ENCODE measurements around the gene SLC30A3. TPM values are rescaled to one million over a fixed set of nuclear protein-coding genes. Genes with fewer than 3 reads are reported as not detected.
"Not testable (repeated sequence)": the region's sequence is repeated elsewhere in the genome, so short reads cannot be mapped to it uniquely, and the experiment has no call there.

The SLC30A3 gene, protein sequence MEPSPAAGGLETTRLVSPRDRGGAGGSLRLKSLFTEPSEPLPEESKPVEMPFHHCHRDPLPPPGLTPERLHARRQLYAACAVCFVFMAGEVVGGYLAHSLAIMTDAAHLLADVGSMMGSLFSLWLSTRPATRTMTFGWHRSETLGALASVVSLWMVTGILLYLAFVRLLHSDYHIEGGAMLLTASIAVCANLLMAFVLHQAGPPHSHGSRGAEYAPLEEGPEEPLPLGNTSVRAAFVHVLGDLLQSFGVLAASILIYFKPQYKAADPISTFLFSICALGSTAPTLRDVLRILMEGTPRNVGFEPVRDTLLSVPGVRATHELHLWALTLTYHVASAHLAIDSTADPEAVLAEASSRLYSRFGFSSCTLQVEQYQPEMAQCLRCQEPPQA
- total RNA-seq = under 1 TPM; 0.15 to 0.43 (median 0.18) TPM

DNA sequence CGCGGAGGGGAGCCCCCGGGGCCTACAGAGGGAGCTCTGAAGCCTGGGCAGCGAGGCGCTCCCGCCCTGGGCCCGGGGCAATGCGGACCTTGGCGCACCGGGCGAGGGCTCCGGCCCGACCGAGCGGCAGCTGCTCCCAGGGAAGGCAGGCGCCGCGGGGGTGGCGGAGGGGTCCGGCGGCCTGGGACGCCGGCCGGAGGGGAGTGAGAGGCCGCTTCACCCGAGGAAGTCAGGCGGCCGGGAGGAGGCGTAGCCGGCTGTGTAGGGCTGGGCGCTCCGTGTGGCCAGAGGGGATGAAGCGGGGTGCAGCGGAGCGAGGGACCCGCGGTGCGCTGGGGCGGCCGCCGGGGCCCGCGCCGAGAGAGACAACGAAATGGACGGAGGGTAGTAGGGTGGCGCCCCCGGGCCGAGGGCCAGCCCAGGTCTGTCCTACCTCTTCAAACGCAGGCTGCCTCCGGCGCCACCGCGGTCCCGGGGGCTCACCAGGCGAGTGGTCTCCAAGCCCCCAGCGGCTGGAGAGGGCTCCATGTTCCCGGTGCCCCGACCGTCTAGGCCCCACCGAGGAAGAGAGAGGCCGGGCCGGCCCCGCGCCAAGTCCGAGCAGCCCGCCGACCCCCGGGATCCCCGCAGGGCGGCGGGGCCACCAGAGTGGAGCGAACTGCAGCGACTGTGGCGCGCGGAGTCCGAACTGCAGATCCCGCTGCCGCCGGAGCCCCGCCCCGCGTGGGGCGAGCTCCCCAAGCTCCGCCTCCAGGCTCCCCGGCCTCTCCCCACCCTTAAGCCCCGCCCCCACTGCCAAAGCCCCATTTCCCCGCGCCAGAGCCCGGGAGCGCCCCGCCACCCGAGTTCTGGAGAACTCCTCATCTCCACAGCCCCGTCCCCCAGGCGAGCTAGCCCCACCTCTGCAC is at the start of gene SLC30A3:
Gene SLC30A3 (minus strand): TSS at position 669 of the 908 bp plus-strand sequence. CDS start 141 bp downstream, at position 528.
- no peaks in the 10 kb centered on the region for H3K36me3 Mint-ChIP-seq (ENCODE audit: insufficient read depth)
- peaks cover 59% of the 10 kb centered on the region for H3K27me3 Mint-ChIP-seq (ENCODE audit: low read depth)
- no peaks in the 10 kb centered on the region for H3K9me3 Mint-ChIP-seq
- H3K4me3 Mint-ChIP-seq = peak within 1 kb of the TSS; percentile 86
- peak; percentile 62 to 72 for ATAC-seq
- peaks cover 33% of the 10 kb centered on the region for H3K4me1 Mint-ChIP-seq (ENCODE audit: low read depth)
- DNase-seq = peak; percentile 70

DNA sequence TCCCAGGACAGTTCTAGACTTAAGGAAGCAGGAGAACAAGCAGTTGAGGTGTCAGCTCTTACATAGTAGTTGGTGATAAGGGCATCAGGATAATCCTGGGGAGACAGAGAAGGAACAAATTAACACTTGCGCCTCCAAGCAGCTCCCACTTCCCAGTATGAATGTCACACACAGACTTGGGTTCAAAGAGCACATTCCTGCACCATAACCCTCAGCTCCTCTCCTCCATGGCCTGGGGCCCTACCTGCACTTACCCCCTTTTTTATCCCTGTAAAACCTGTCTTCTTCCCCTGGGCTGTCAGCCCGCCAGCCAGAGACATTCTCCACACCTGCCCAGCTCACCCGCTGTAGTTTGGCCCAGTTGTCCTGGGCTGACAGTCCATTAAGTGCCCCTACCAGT is 49.3 kb upstream of the SLC30A3 start:
- ATAC-seq (no peak), DNase-seq (no peak)
- H3K9me3 Mint-ChIP-seq = no peaks in the 10 kb centered on the region
- H3K4me1 Mint-ChIP-seq (ENCODE audit: low read depth) = peaks cover 2% of the 10 kb centered on the region
- H3K36me3 Mint-ChIP-seq (ENCODE audit: insufficient read depth) = peaks cover 21% of the 10 kb centered on the region
- H3K27me3 Mint-ChIP-seq (ENCODE audit: low read depth) = peaks cover 6% of the 10 kb centered on the region
- H3K4me3 Mint-ChIP-seq = no peak overlapping the region

DNA sequence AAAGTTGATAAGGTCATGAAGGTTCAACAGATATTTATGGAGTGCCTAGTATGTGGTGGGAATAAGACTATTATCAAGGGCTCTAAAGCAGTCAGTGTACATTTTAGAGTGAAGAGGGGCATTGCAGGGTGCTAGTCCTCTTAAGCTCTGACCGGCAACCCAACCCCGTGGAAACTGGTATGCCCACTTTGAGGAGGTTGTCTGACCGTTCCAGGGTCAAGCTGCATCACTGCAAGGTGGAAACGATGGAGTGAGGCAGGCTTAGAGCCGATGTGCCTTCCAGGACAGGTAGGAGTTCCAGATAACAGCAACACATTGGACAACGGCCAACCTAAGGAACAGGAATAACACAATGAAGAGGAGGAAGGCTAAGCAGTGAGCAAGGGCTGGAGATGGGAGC is 46.8 kb upstream of the SLC30A3 start:
- Mint-ChIP-seq H3K9me3 (no peaks in the 10 kb centered on the region), H3K27me3 (ENCODE audit: low read depth) (peaks cover 24% of the 10 kb centered on the region), H3K4me3 (no peak overlapping the region), H3K4me1 (ENCODE audit: low read depth) (peaks cover 8% of the 10 kb centered on the region), H3K36me3 (ENCODE audit: insufficient read depth) (peaks cover 21% of the 10 kb centered on the region)
- no peak for ATAC-seq
- DNase-seq = no peak

DNA sequence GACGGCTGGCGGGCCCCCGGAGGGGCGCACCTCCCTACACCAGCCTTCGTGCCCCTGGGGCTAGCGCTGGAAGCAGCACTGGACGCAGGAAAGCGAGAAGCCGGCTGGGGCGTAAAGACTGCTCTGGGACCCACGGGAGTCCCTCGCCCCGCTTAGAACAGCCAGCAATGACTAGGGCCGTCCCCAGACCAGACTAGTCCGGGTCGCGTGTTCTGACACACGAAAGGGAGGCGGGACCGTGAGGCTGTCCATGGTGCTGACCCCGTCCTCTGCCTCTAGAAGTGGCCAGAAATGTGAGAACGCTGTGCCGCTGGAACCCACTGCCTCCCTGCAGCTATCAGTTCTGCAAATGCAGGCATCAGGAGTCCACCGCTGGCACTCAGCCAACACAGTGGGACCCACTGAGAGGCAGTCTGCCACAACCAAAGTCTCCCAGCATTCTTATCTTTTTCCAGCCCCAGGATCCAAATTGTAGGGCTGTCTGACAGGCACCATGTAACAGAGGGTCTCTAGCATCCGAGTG is 45.6 kb upstream of the SLC30A3 start, which contains the start of gene UCN:
Gene UCN (minus strand): TSS at position 87 of the 523 bp plus-strand sequence. CDS start 550 bp downstream, outside the sequence.
- Mint-ChIP-seq H3K4me1 (ENCODE audit: low read depth) (peaks cover 8% of the 10 kb centered on the region), H3K36me3 (ENCODE audit: insufficient read depth) (peaks cover 21% of the 10 kb centered on the region), H3K27me3 (ENCODE audit: low read depth) (peaks cover 27% of the 10 kb centered on the region), H3K9me3 (no peaks in the 10 kb centered on the region), H3K4me3 (peak within 1 kb of the TSS; percentile 61)
- no peak for ATAC-seq
- DNase-seq = no peak

DNA sequence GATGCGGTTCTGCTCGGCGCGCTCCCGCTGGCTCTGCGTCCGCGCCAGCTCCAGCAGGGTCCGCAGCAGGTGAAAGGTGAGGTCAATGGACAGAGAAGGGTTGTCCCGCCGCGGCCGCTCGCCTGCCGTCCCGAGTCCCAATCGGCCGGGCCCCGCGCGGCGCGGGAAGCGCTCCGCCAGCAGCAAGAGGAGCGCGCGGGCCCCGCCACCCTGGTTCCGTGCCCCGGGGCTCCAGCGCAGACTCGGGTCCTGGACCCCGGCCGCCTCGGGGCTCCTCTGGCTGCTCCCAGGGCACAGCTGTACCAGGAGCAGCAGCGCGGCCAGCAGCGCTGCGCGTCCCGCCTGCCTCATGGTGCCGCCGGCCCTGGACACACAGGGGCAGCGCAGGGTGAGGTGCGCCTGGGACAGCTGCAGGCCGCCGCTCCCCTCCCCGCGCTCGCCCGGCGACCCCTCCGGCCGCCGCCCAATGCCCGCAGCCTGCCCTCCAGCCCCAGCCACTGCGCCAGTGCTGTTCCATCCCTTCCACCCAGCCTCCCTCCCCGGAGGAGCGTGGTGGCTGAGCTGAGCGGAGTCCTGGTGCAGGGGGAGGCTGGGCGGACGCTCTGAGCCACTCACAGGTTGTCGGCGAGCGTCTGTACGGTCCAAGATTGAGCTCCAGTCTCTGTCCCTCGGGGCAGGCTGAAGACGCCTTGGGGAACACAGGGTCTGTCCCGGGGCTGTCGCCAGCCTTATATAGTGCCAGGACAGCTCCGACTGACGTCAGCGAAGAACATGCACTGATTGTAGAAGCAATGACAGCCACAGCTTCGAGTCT is 44.9 kb upstream of the SLC30A3 start:
- no peak for ATAC-seq
- peaks cover 21% of the 10 kb centered on the region for H3K36me3 Mint-ChIP-seq (ENCODE audit: insufficient read depth)
- H3K4me1 Mint-ChIP-seq (ENCODE audit: low read depth) = peaks cover 12% of the 10 kb centered on the region
- H3K4me3 Mint-ChIP-seq = peak overlapping the region; percentile 61
- H3K27me3 Mint-ChIP-seq (ENCODE audit: low read depth) = peaks cover 27% of the 10 kb centered on the region
- no peak for DNase-seq
- no peaks in the 10 kb centered on the region for H3K9me3 Mint-ChIP-seq

DNA sequence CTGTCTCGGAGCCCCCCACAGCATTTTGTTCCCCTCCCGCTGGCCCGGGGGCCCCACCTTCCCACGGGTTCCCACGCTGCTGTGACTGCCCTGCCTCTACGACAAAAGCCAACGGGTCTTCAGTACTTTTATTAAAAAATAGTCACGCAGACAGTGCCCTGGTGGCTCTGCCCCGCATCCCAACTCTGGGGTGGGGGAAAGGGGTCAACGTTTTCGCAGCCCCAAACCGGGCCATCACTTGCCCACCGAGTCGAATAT is 44.4 kb upstream of the SLC30A3 start:
- H3K4me3 Mint-ChIP-seq = peak overlapping the region; percentile 61
- peaks cover 27% of the 10 kb centered on the region for H3K27me3 Mint-ChIP-seq (ENCODE audit: low read depth)
- ATAC-seq (no peak), DNase-seq (no peak)
- peaks cover 13% of the 10 kb centered on the region for H3K4me1 Mint-ChIP-seq (ENCODE audit: low read depth)
- H3K9me3 Mint-ChIP-seq = no peaks in the 10 kb centered on the region
- H3K36me3 Mint-ChIP-seq (ENCODE audit: insufficient read depth) = peaks cover 21% of the 10 kb centered on the region

DNA sequence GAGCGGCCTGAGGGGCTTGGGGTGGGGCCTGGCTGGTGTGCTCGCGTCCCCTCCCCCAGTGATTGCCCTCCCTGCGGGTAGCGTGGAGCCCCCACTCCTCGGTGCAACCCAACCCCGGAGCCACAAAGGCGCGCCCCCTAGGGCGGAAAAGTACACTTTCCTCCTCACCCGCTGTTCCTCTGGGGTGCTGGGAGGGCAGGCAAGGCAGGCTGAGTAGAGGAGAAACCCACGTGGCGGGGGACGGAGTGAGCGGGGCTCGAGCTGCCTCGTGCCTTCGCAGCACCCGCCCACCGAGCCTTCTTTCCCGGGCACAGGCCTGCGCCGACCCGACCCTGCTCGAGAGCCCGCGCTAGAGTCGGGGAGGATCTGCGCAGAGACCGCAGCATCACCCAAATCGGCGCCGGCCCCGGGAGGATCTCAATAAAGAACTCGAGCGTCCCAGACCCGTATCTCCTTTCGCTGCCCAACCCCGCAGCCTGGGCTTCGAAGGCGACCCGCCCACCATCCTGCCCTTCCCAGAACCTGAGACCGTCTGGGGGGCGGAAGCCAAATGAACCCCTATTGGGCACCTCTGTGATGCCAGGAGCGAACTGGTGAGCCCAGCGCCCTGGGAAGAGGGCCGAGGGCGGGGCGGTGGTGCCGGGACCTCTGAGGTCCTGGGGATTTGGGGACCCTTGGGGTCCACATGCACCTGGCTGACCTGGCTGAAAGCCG is 43.9 kb upstream of the SLC30A3 start:
- ATAC-seq (peak; percentile 68 to 72), DNase-seq (no peak)
- H3K4me1 Mint-ChIP-seq (ENCODE audit: low read depth) = peaks cover 13% of the 10 kb centered on the region
- peak overlapping the region; percentile 61 for H3K4me3 Mint-ChIP-seq
- H3K9me3 Mint-ChIP-seq = no peaks in the 10 kb centered on the region
- peaks cover 27% of the 10 kb centered on the region for H3K27me3 Mint-ChIP-seq (ENCODE audit: low read depth)
- peaks cover 18% of the 10 kb centered on the region for H3K36me3 Mint-ChIP-seq (ENCODE audit: insufficient read depth)

DNA sequence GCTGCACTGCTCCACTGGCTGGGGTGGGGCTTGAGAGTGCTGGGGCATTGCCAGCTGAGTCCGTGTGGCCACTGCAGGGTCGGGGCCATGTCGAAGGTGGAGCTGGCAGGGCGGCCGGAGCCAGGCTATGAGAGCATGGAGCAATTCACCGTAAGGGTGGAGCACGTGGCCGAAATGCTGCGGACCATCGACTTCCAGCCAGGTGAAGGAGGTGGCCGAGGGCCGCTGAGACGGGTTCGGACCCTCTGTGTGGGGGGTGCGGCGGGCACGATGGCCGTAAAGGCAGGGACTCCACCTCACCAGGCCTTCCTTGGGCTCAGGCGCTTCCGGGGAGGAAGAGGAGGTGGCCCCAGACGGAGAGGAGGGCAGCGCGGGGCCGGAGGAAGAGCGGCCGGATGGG is 43.3 kb upstream of the SLC30A3 start:
- peaks cover 13% of the 10 kb centered on the region for H3K36me3 Mint-ChIP-seq (ENCODE audit: insufficient read depth)
- H3K4me3 Mint-ChIP-seq = peak overlapping the region; percentile 37
- ATAC-seq = peak in 1 of 2 donors; percentile 35
- H3K9me3 Mint-ChIP-seq = no peaks in the 10 kb centered on the region
- H3K4me1 Mint-ChIP-seq (ENCODE audit: low read depth) = peaks cover 13% of the 10 kb centered on the region
- no peak for DNase-seq
- peaks cover 27% of the 10 kb centered on the region for H3K27me3 Mint-ChIP-seq (ENCODE audit: low read depth)

DNA sequence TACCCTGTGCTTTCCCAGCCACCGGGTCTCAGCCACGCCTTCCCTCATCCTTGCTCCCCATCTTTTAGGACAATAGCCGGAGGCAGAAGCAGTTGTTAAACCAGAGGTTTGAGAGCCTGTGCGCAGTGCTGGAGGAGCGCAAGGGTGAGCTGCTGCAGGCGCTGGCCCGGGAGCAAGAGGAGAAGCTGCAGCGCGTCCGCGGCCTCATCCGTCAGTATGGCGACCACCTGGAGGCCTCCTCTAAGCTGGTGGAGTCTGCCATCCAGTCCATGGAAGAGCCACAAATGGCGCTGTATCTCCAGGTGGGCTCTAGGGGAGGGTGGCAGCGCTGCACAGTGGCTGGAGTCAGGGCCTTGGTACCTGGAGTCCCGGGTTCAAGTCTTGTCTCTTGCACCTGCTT is 42.7 kb upstream of the SLC30A3 start:
- ATAC-seq = no peak
- Mint-ChIP-seq H3K4me3 (no peak overlapping the region), H3K9me3 (no peaks in the 10 kb centered on the region), H3K4me1 (ENCODE audit: low read depth) (peaks cover 13% of the 10 kb centered on the region), H3K36me3 (ENCODE audit: insufficient read depth) (peaks cover 12% of the 10 kb centered on the region), H3K27me3 (ENCODE audit: low read depth) (peaks cover 27% of the 10 kb centered on the region)
- no peak for DNase-seq

DNA sequence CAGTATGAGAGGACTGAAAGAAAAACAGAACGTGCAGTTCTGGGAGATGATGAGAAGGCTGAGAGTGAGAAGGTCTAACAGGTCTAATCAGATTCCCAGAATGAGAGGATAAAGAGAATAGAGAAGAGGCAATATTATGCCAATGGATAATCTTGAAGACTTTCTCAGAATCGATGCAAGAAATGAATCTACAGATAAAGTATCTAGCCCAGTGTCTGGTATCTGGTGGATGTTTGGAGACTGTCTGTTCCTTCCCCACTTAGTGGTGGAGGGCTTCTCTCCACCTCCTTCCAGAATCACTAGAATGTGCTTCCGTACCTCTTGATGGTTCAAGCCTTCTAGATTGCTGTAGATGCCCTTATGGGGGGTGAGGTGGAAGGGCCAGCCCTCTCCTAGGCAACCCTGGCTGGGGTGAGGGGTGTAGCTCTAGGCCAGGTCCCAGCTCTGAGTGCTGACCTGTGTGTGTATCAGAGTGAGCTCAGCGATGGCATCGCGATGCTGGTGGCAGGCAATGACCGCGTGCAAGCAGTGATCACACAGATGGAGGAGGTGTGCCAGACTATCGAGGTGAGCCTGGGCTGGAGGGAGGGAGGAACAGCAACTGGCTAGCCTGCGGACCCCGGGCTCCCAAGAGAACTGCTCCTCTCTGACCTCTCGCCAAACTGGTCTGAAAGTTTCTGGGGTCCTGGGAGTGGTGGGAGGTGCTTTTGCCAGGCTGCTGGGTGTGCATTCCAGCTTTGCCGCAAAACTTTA is 41.8 kb upstream of the SLC30A3 start:
- H3K27me3 Mint-ChIP-seq (ENCODE audit: low read depth) = peaks cover 27% of the 10 kb centered on the region
- H3K4me3 Mint-ChIP-seq = no peak overlapping the region
- H3K9me3 Mint-ChIP-seq = no peaks in the 10 kb centered on the region
- H3K4me1 Mint-ChIP-seq (ENCODE audit: low read depth) = peaks cover 13% of the 10 kb centered on the region
- DNase-seq (no peak), ATAC-seq (no peak)
- H3K36me3 Mint-ChIP-seq (ENCODE audit: insufficient read depth) = peaks cover 8% of the 10 kb centered on the region

DNA sequence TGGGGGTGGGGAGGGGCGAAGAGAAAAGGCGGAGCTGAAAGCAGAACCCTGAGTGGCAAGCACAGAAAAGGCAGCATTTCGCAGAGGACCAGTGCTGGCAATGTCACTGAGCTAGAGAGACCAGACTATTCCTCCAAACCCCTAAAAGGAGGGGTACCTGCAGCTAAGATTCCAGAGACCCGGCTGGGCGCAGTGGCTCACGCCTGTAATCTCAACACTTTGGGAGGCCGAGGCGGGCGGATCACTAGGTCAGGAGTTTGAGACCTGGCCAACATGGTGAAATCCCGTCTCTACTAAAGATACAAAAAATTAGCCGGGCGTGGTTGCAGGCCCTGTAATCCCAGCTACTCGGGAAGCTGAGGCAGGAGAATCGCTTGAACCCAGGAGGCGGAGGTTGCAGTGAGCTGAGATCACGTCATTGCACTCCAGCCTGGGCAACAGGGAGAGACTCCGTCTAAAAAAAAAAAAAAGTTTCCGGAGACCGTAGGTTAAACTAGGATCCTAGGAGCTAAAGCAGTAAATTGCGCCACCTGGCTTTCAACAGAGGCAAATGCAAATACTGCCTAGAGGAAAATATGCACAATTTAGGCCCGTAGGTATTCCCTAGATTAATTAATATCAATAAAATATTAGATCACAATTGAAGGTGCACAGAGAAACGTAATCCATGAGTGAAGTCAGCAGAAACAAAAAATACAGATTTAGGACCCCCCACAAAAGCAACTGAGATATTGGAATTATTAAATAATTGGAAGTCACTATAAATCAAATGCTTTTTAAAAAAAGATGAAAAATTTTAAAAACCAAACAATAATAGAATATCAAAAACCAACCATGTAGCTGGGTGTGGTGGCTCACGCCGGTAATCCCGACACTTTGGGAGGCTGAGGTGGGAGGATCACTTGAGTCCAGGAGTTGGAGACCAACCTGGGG is 40.5 kb upstream of the SLC30A3 start:
- Mint-ChIP-seq H3K36me3 (ENCODE audit: insufficient read depth) (no peaks in the 10 kb centered on the region), H3K4me3 (peak overlapping the region; percentile 64), H3K9me3 (no peaks in the 10 kb centered on the region), H3K4me1 (ENCODE audit: low read depth) (peaks cover 13% of the 10 kb centered on the region), H3K27me3 (ENCODE audit: low read depth) (peaks cover 26% of the 10 kb centered on the region)
- DNase-seq (no peak), ATAC-seq (peak; percentile 45 to 52)

DNA sequence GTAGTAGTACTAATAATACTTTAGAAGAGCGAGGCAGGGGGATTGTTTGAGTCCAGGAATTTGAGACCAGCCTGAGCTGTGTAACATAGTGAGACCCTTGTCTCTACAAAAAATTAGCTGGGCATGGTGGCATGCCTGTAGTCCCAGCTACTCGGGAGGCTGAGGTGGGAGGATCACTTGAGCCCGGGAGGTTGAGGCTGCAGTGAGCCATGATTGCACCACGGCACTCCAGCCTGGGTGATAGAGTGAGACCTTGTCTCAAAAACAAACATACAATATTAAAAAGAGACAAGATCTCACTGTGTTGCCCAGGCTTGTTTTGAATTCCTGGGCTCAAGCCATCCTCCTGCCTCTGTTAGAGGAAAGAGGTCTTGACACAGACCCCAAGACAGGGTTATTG is 37.8 kb upstream of the SLC30A3 start:
- not testable (repeated sequence) for DNase-seq; ATAC-seq; H3K4me3 Mint-ChIP-seq; H3K4me1 Mint-ChIP-seq (ENCODE audit: low read depth); H3K36me3 Mint-ChIP-seq (ENCODE audit: insufficient read depth); H3K9me3 Mint-ChIP-seq
- peaks cover 14% of the 10 kb centered on the region for H3K27me3 Mint-ChIP-seq (ENCODE audit: low read depth)

All from activated T-cell treated with anti-CD3 and anti-CD28 coated beads, Interleukin-2, amount 50 U/mL, for 4 hours (primary cell).